ENCODE results near the gene BANF2. TPM values are rescaled to one million over a fixed set of nuclear protein-coding genes. Genes with fewer than 3 reads are reported as not detected.

Gene BANF2
- total RNA-seq, 1 donor from 2014 or later, result not detected

- Histone ChIP-seq H3K9me3 (ENCODE audit: low read depth) (no peaks in the 10 kb centered on the region), H3K4me3 (peak overlapping the region; percentile 72), H3K79me2 (ENCODE audit: low read depth) (peaks cover 24% of the 10 kb centered on the region), H3K27me3 (peaks cover 6% of the 10 kb centered on the region), H3K4me2 (peak overlapping the region; percentile 64), H3K27ac (no peak overlapping the region), H2AFZ (replicated peaks) (no peak overlapping the region), H4K20me1 (ENCODE audit: low read depth) (peaks cover 19% of the 10 kb centered on the region), H3K9ac (no peak overlapping the region), H3K36me3 (no peaks in the 10 kb centered on the region), H3K4me1 (peaks cover 13% of the 10 kb centered on the region), H3F3A (ENCODE audit: low read depth) (peaks cover 12% of the 10 kb centered on the region)
- H3K27ac Mint-ChIP-seq, result peak overlapping the region; percentile 42
- DNase-seq (ENCODE audit: low spot score), result no peak
- peaks cover 7% of the 10 kb centered on the region for H3K9me3 Mint-ChIP-seq
- H3K4me1 Mint-ChIP-seq, result peaks cover 20% of the 10 kb centered on the region
- H3K4me3 Mint-ChIP-seq, result peak overlapping the region; percentile 85
- H3K27me3 Mint-ChIP-seq (ENCODE audit: insufficient read depth, low read depth), result peaks cover 30% of the 10 kb centered on the region
- H3K36me3 Mint-ChIP-seq, result peaks cover 4% of the 10 kb centered on the region
- TF ChIP-seq CTCF (IDR thresholded peaks at IDR 0.05) (no peak), EZH2phosphoT487 (IDR thresholded peaks at IDR 0.05) (no peak), EZH2 (IDR thresholded peaks at IDR 0.05) (no peak)
Observed at GRCh38 chr20:17683218-17684076, 16.3 kb upstream of the BANF2 start.

- Histone ChIP-seq H3K4me2 (no peak overlapping the region), H3K27me3 (peaks cover 6% of the 10 kb centered on the region), H3K27ac (no peak overlapping the region), H3K4me3 (no peak overlapping the region), H2AFZ (replicated peaks) (no peak overlapping the region), H3K9me3 (ENCODE audit: low read depth) (no peaks in the 10 kb centered on the region), H3K79me2 (ENCODE audit: low read depth) (peaks cover 17% of the 10 kb centered on the region), H3F3A (ENCODE audit: low read depth) (peaks cover 12% of the 10 kb centered on the region), H4K20me1 (ENCODE audit: low read depth) (peaks cover 13% of the 10 kb centered on the region), H3K36me3 (no peaks in the 10 kb centered on the region), H3K9ac (no peak overlapping the region), H3K4me1 (peaks cover 13% of the 10 kb centered on the region)
- TF ChIP-seq CTCF (IDR thresholded peaks at IDR 0.05) (no peak), EZH2 (IDR thresholded peaks at IDR 0.05) (no peak), EZH2phosphoT487 (IDR thresholded peaks at IDR 0.05) (no peak)
- Mint-ChIP-seq H3K27me3 (ENCODE audit: insufficient read depth, low read depth) (peaks cover 30% of the 10 kb centered on the region), H3K9me3 (peaks cover 7% of the 10 kb centered on the region), H3K4me1 (peaks cover 20% of the 10 kb centered on the region), H3K27ac (no peak overlapping the region), H3K4me3 (no peak overlapping the region), H3K36me3 (peaks cover 4% of the 10 kb centered on the region)
- DNase-seq (ENCODE audit: low spot score), result no peak
Observed at GRCh38 chr20:17684077-17684888, 15.5 kb upstream of the BANF2 start.

GRCh38 chr20:17685168-17685567, 14.6 kb upstream of the BANF2 start:
- peaks cover 8% of the 10 kb centered on the region for H3K9me3 Mint-ChIP-seq
- TF ChIP-seq EZH2 (IDR thresholded peaks at IDR 0.05), result no peak
- no peak for TF ChIP-seq CTCF (IDR thresholded peaks at IDR 0.05)
- no peak for TF ChIP-seq EZH2phosphoT487 (IDR thresholded peaks at IDR 0.05)
- Histone ChIP-seq H3K27ac (no peak overlapping the region), H3K9ac (no peak overlapping the region), H3K4me1 (peaks cover 4% of the 10 kb centered on the region), H2AFZ (replicated peaks) (no peak overlapping the region), H3K27me3 (peaks cover 6% of the 10 kb centered on the region), H3K36me3 (no peaks in the 10 kb centered on the region), H3F3A (ENCODE audit: low read depth) (peaks cover 7% of the 10 kb centered on the region), H3K4me3 (no peak overlapping the region), H3K4me2 (no peak overlapping the region), H3K79me2 (ENCODE audit: low read depth) (peaks cover 8% of the 10 kb centered on the region), H3K9me3 (ENCODE audit: low read depth) (no peaks in the 10 kb centered on the region), H4K20me1 (ENCODE audit: low read depth) (peaks cover 4% of the 10 kb centered on the region)
- peaks cover 26% of the 10 kb centered on the region for H3K27me3 Mint-ChIP-seq (ENCODE audit: insufficient read depth, low read depth)
- DNase-seq (ENCODE audit: low spot score), result no peak
- no peaks in the 10 kb centered on the region for H3K36me3 Mint-ChIP-seq
- no peak overlapping the region for H3K4me3 Mint-ChIP-seq
- H3K4me1 Mint-ChIP-seq, result peaks cover 12% of the 10 kb centered on the region
- no peak overlapping the region for H3K27ac Mint-ChIP-seq
